ENCODE measurements around the gene RGS16.

The RGS16 gene

GRCh38 chr1:182600036-182600713, 4.0 kb downstream of the RGS16 start:
- no peak overlapping the region for H3K27ac ChIP-seq (ENCODE audit: low read length)
- peaks cover 30% of the 10 kb centered on the region for H3K79me2 ChIP-seq (ENCODE audit: insufficient read depth, low read length)
- peak overlapping the region; percentile 30; the same call in 1 of the 2 replicates for H3K4me2 ChIP-seq (ENCODE audit: insufficient read depth, low read length)
- no peak for ATAC-seq (ENCODE audit: insufficient read depth, low read depth)
- H3K27me3 ChIP-seq (ENCODE audit: insufficient read depth, low read length, poor library complexity): no peaks in the 10 kb centered on the region
- no peak for DNase-seq
- H4K20me1 ChIP-seq (ENCODE audit: insufficient read depth, low read length): peaks cover 34% of the 10 kb centered on the region; the same call in 1 of the 2 replicates
- no peaks in the 10 kb centered on the region for H3K9me3 ChIP-seq (ENCODE audit: insufficient read depth, low read length, severe bottlenecking)
- H3K9ac ChIP-seq (ENCODE audit: low read depth, low read length): no peak overlapping the region
- H3K36me3 ChIP-seq (ENCODE audit: insufficient read depth, low read length): peaks cover 41% of the 10 kb centered on the region
- H3K4me1 ChIP-seq (ENCODE audit: insufficient read depth, low read length): peaks cover 47% of the 10 kb centered on the region
- TF ChIP-seq CTCF (IDR thresholded peaks at IDR 0.05; ENCODE audit: borderline replicate concordance, extremely low read depth, low read length, poor library complexity, severe bottlenecking) (no peak), EZH2 (IDR thresholded peaks at IDR 0.05; ENCODE audit: borderline replicate concordance, low read depth, low read length, severe bottlenecking) (no peak)
- H3K4me3 ChIP-seq (ENCODE audit: low read depth in 1 of 2, low read length in 2 of 2): no peak overlapping the region
- H2AFZ ChIP-seq (ENCODE audit: low read depth, low read length): no peak overlapping the region

DNA sequence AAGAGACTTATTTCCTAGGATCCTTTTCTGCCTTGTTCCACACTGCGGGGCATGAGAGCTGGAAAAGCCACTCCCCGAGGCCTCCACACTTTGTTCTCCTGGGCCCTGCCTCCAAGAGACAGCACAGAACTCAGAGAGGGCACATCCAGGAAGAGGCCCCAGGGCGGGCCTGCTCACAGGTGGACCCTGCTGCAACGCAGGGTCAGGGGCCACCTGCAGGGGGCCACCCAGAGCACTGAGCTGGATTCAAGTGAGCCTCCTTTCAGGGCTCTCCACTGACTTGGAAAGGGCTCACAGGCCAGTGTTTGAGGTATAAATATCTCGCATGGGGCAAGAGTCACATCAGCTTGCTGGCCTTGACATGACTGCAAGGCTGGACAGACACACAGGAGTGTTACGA, 4.8 kb downstream of the RGS16 start:
- Histone ChIP-seq H3K27me3 (ENCODE audit: insufficient read depth, low read length, poor library complexity) (no peaks in the 10 kb centered on the region), H3K4me3 (ENCODE audit: low read depth in 1 of 2, low read length in 2 of 2) (no peak overlapping the region), H3K4me2 (ENCODE audit: insufficient read depth, low read length) (no peak overlapping the region), H3K36me3 (ENCODE audit: insufficient read depth, low read length) (peaks cover 41% of the 10 kb centered on the region), H4K20me1 (ENCODE audit: insufficient read depth, low read length) (peaks cover 34% of the 10 kb centered on the region; the same call in 1 of the 2 replicates), H3K27ac (ENCODE audit: low read length) (no peak overlapping the region), H3K9ac (ENCODE audit: low read depth, low read length) (no peak overlapping the region), H2AFZ (ENCODE audit: low read depth, low read length) (no peak overlapping the region), H3K9me3 (ENCODE audit: insufficient read depth, low read length, severe bottlenecking) (no peaks in the 10 kb centered on the region), H3K79me2 (ENCODE audit: insufficient read depth, low read length) (peaks cover 30% of the 10 kb centered on the region), H3K4me1 (ENCODE audit: insufficient read depth, low read length) (peaks cover 38% of the 10 kb centered on the region)
- peak; percentile 53 for DNase-seq
- TF ChIP-seq EZH2 (IDR thresholded peaks at IDR 0.05; ENCODE audit: borderline replicate concordance, low read depth, low read length, severe bottlenecking) (no peak), CTCF (IDR thresholded peaks at IDR 0.05; ENCODE audit: borderline replicate concordance, extremely low read depth, low read length, poor library complexity, severe bottlenecking) (peak; percentile 64)
- ATAC-seq (ENCODE audit: insufficient read depth, low read depth): no peak

DNA sequence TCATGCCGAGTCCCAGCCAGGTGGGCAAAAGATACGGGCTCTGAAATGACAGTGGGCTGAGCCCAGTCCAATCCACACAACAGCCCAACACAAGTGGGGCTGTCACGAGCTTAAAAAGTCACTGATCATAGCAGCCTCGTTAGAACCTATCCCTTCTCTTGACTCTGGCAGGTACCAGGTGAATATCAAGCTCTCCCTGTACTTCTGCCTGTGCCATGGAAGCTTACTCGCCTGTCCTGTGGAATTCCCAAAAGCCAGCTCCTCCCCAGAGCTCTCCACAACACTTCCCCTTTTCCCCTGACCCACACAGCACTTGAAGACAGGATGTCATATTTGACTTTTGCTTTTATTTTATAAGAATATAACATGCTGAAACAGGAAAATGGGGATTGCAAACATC, 5.9 kb downstream of the RGS16 start:
- H3K79me2 ChIP-seq (ENCODE audit: insufficient read depth, low read length): peaks cover 22% of the 10 kb centered on the region
- no peak overlapping the region for H3K27ac ChIP-seq (ENCODE audit: low read length)
- peaks cover 28% of the 10 kb centered on the region for H3K4me1 ChIP-seq (ENCODE audit: insufficient read depth, low read length)
- H4K20me1 ChIP-seq (ENCODE audit: insufficient read depth, low read length): peaks cover 31% of the 10 kb centered on the region; the same call in 1 of the 2 replicates
- H3K36me3 ChIP-seq (ENCODE audit: insufficient read depth, low read length): peaks cover 41% of the 10 kb centered on the region
- DNase-seq: no peak
- no peak overlapping the region for H3K4me2 ChIP-seq (ENCODE audit: insufficient read depth, low read length)
- no peaks in the 10 kb centered on the region for H3K27me3 ChIP-seq (ENCODE audit: insufficient read depth, low read length, poor library complexity)
- H3K9ac ChIP-seq (ENCODE audit: low read depth, low read length): no peak overlapping the region
- ATAC-seq (ENCODE audit: insufficient read depth, low read depth): no peak
- TF ChIP-seq CTCF (IDR thresholded peaks at IDR 0.05; ENCODE audit: borderline replicate concordance, extremely low read depth, low read length, poor library complexity, severe bottlenecking) (no peak), EZH2 (IDR thresholded peaks at IDR 0.05; ENCODE audit: borderline replicate concordance, low read depth, low read length, severe bottlenecking) (no peak)
- H3K4me3 ChIP-seq (ENCODE audit: low read depth in 1 of 2, low read length in 2 of 2): no peak overlapping the region
- H2AFZ ChIP-seq (ENCODE audit: low read depth, low read length): no peak overlapping the region
- no peaks in the 10 kb centered on the region for H3K9me3 ChIP-seq (ENCODE audit: insufficient read depth, low read length, severe bottlenecking)
